Heart left ventricle (tissue), 16 donors: ENCODE results near the gene CSNK1G1. TPM values are rescaled to one million over a fixed set of nuclear protein-coding genes. Genes with fewer than 3 reads are reported as not detected.

Source experiments
- ATAC-seq, 4 donors: fragments of 200-7000 bp; cut with Tn5 transposase; one replicate each; pipeline ENCODE4 v1.9.1; 2020 to 2022; ENCODE audit warnings: moderate library complexity in 4 of 4, mild to moderate bottlenecking in 3 of 4, moderate number of reproducible peaks in 1 of 4
- DNase-seq, 5 donors: peaks; one replicate each; pipeline ENCODE4 v3.0.0-alpha.2; 2020
- H3K27ac ChIP-seq, 12 donors: fragments of 200-600 bp; sonication (generic) in 4 of 12; one replicate each; pipeline versions ENCODE4 v1.5.0 to v1.8.0; 2016 to 2022; ENCODE audit warnings: mild to moderate bottlenecking in 2 of 12
- H3K27me3 ChIP-seq, 9 donors: fragments of 200-600 bp; sonication (generic) in 2 of 9; one replicate each; pipeline versions ENCODE4 v1.5.1 to v1.8.0; 2016 to 2022; ENCODE audit warnings: mild to moderate bottlenecking in 3 of 9
- H3K36me3 ChIP-seq, 9 donors: fragments of 200-600 bp; sonication (generic) in 2 of 9; one replicate each; pipeline versions ENCODE4 v1.5.0 to v1.8.0; 2018 to 2022; ENCODE audit warnings: mild to moderate bottlenecking in 2 of 9
- H3K4me1 ChIP-seq, 12 donors: fragments of 200-600 bp; sonication (generic) in 4 of 12; one replicate each; pipeline versions ENCODE4 v1.5.0 to v1.8.0; 2016 to 2022; ENCODE audit warnings: mild to moderate bottlenecking in 3 of 12
- H3K4me3 ChIP-seq, 12 donors: fragments of 200-600 bp; sonication (generic) in 4 of 12; one replicate each; pipeline versions ENCODE4 v1.5.0 to v1.8.0; 2017 to 2022; ENCODE audit warnings: mild to moderate bottlenecking in 9 of 12, moderate library complexity in 4 of 12
- H3K9me3 ChIP-seq, 12 donors: fragments of 200-600 bp; sonication (generic) in 4 of 12; one replicate each; pipeline versions ENCODE4 v1.5.0 to v1.8.0; 2016 to 2022; ENCODE audit warnings: mild to moderate bottlenecking in 1 of 12
- CTCF ChIP-seq, 12 donors: fragments of 200-600 bp; sonication (generic) in 4 of 12; IDR thresholded peaks; one replicate each; pipeline versions ENCODE4 v1.5.0 to v1.8.0; 2018 to 2022; ENCODE audit warnings: antibody characterized with exemption in 12 of 12, mild to moderate bottlenecking in 5 of 12
- POLR2A ChIP-seq, 2 donors: fragments of 450-650 bp; IDR thresholded peaks; one replicate each; pipeline ENCODE4 v1.6.1; 2017; ENCODE audit warnings: antibody characterized with exemption in 2 of 2, mild to moderate bottlenecking in 2 of 2, moderate library complexity in 2 of 2
- WGBS, 4 donors: extraction: QIAGEN DNeasy Blood & Tissue Kit in 2 of 4; methylation state at CpG; one replicate each; pipeline versions ENCODE4 v1.1.5 to v1.1.7; 2013 to 2018; 5-methylcytosine and 5-hydroxymethylcytosine counted together
- intact Hi-C, 10 donors: fragments of 100-400 bp; cut with DNase I; formaldehyde crosslinking; loops; one replicate each; pipeline versions ENCODE4 v1.11.1 to v1.14.2; 2022
- polyA plus RNA-seq, 2 donors: library from polyadenylated mRNA; stranded (reverse); fragments of 200-250 nt; gene quantifications; one replicate each; pipeline ENCODE4 v1.2.3, GENCODE V29; 2013
- total RNA-seq, 9 donors: library from RNA; depleted of rRNA in 2 of 9; stranded (reverse); fragments of >200 nt in 2 of 9; fragmentation: NEBNext Ultra II Directional in 3 of 9; extraction: Animal tissue kit (Norgen Biotek cat#: 25700) in 3 of 9; gene quantifications; one replicate each; pipeline versions ENCODE4 v1.1.0 to v1.2.4, GENCODE V29; 2016 to 2023
- donor health status: ischemic (EF 13 %, LVEDD 7.1; RV severe dilation, severe dysfunction).
- donor health status: healthy with polysubstance abuse.
- donor health status: DM: no; HTN: yes; CAD: no.
- donor health status: DM: no; HTN: no; CAD: no.
- donor health status: ischemic (EF 25% LVEDD 6.9; RV normal size, moderate dysfunction).
- donor health status: ischemic (EF 25% LVEDD 5.7; RV mildly dilated, moderate dysfunction).
- donor health status: healthy.
- donor health status: DM: yes; HTN: yes; CAD: no.
- donor health status: ischemic (EF 35%, LVEDD 5.7; RV mildly dilated, moderate dysfunction).
- donor health status: nonischemic (EF 11% LVEDD 7.7; RV severe dilation, severe dysfunction).
- donor health status: DM: yes; HTN: yes; CAD: no.
- donor health status: PGD.
- donor health status: ischemic (EF 29% LVEDD 5.4; RV normal size, mild dysfunction).
- donor health status: nonischemic (EF 23%, LVEDD 6.1; RV moderate dilation, normal function).

Gene CSNK1G1
- total and polyA plus RNA-seq, 11 donors, result 1.4 to 15.0 (median 7.4) TPM

GRCh38 chr15:64134345-64134829 is 221.6 kb downstream of the CSNK1G1 start:
- intact Hi-C loops, result no loop called here
- no peak overlapping the region for H3K4me3 ChIP-seq
- H3K36me3 ChIP-seq, result peaks cover 3 to 96% (median 96%) of the 10 kb centered on the region in 9 donors
- DNase-seq (peak in 3 of 5 donors; percentile 73 to 79 (median 77)), ATAC-seq (peak in 3 of 4 donors; percentile 34 to 59 (median 46))
- no peaks in the 10 kb centered on the region for H3K9me3 ChIP-seq
- peaks cover 0 to 39% (median 8%) of the 10 kb centered on the region in 12 donors for H3K4me1 ChIP-seq
- H3K27me3 ChIP-seq, result no peaks in the 10 kb centered on the region
- WGBS, 4 donors, result 52 to 87% (median 65%) methylated on average over 8 to 9 of the region's 9 CpGs
- peak overlapping the region in 4 of 12 donors; percentile 8 to 44 (median 27) for H3K27ac ChIP-seq
- TF ChIP-seq POLR2A (IDR thresholded peaks at IDR 0.05), result no peak
- TF ChIP-seq CTCF (IDR thresholded peaks at IDR 0.05), result no peak

- intact Hi-C loops, result no loop called here
- 90 to 94% (median 92%) methylated on average over 10 of the region's 10 CpGs for WGBS, 4 donors
- Histone ChIP-seq H3K4me3 (no peak overlapping the region), H3K27ac (peak overlapping the region in 5 of 12 donors; percentile 15 to 51 (median 39)), H3K27me3 (no peaks in the 10 kb centered on the region), H3K9me3 (no peaks in the 10 kb centered on the region), H3K36me3 (peaks cover 3 to 100% (median 100%) of the 10 kb centered on the region in 9 donors), H3K4me1 (peaks cover 0 to 39% (median 8%) of the 10 kb centered on the region in 12 donors)
- ATAC-seq (no peak), DNase-seq (no peak)
- TF ChIP-seq POLR2A (IDR thresholded peaks at IDR 0.05) (no peak), CTCF (IDR thresholded peaks at IDR 0.05) (no peak)
Measured at GRCh38 chr15:64133623-64134344, 222.2 kb downstream of the CSNK1G1 start.

GRCh38 chr15:64132217-64132616 is 223.8 kb downstream of the CSNK1G1 start:
- 47 to 74% (median 57%) methylated on average over 4 of the region's 4 CpGs for WGBS, 4 donors
- intact Hi-C loops, result no loop called here
- TF ChIP-seq POLR2A (IDR thresholded peaks at IDR 0.05), result no peak
- TF ChIP-seq CTCF (IDR thresholded peaks at IDR 0.05), result no peak
- Histone ChIP-seq H3K4me1 (peaks cover 0 to 37% (median 8%) of the 10 kb centered on the region in 12 donors), H3K9me3 (no peaks in the 10 kb centered on the region), H3K4me3 (no peak overlapping the region), H3K27me3 (no peaks in the 10 kb centered on the region), H3K27ac (peak overlapping the region in 6 of 12 donors; percentile 13 to 51 (median 28)), H3K36me3 (peaks cover 3 to 100% (median 100%) of the 10 kb centered on the region in 9 donors)
- ATAC-seq (peak; percentile 44 to 64 (median 57)), DNase-seq (peak in 2 of 5 donors; percentile 57 to 66)

GRCh38 chr15:64131547-64131946 is 224.4 kb downstream of the CSNK1G1 start:
- ATAC-seq (peak; percentile 46 to 62 (median 50)), DNase-seq (no peak)
- 79 to 88% (median 84%) methylated on average over 7 of the region's 7 CpGs for WGBS, 4 donors
- H3K4me1 ChIP-seq, result peaks cover 0 to 37% (median 8%) of the 10 kb centered on the region in 12 donors
- no peak overlapping the region for H3K4me3 ChIP-seq
- H3K27ac ChIP-seq, result peak overlapping the region in 4 of 12 donors; percentile 20 to 51 (median 32)
- H3K27me3 ChIP-seq, result no peaks in the 10 kb centered on the region
- H3K9me3 ChIP-seq, result no peaks in the 10 kb centered on the region
- TF ChIP-seq CTCF (IDR thresholded peaks at IDR 0.05), result no peak
- no peak for TF ChIP-seq POLR2A (IDR thresholded peaks at IDR 0.05)
- intact Hi-C loops, result no loop called here
- peaks cover 1 to 100% (median 100%) of the 10 kb centered on the region in 9 donors for H3K36me3 ChIP-seq
